Mammary epithelial cell (primary cell): Measurements from ENCODE around the gene SVOPL.

Experiments
- EZH2 ChIP-seq: IDR thresholded peaks from 2 replicates; pipeline ENCODE4 v1.6.1; 2012; ENCODE audit warnings: low read length, inconsistent platforms, borderline replicate concordance
- TF ChIP-seq, protein P1 (sequence below), 2 donors: IDR thresholded peaks in 1 of 2; conservative IDR thresholded peaks in 1 of 2; 2 replicates each; pipeline ENCODE4 v1.5.1; 2011 to 2012; ENCODE audit warnings: inconsistent platforms in 2 of 2, low read length in 2 of 2, mild to moderate bottlenecking in 2 of 2, control low read depth in 1 of 2, low read depth in 1 of 2; ENCODE audit not compliant: insufficient read depth in 1 of 2; ENCODE audit errors: extremely low read depth in 1 of 2

DNA sequence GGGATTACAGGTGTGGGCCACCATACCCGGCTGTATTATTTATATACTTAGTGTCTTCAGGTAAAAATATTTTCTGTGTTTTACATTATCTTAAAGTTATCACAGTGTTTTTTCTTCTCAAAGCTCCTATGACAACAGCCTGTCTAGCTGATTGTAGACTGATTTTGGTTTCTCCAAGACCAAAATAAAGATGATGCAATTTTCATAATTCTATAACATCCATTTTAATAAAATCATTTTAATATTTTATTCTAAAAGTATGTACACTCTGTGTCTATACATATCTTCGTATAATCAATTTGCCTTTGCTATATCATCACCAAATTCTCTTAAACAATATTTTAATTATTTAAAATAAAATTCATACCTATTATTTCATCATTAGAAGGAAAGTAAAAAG is 132.5 kb downstream of the SVOPL start:
- TF ChIP-seq, protein P1, sequence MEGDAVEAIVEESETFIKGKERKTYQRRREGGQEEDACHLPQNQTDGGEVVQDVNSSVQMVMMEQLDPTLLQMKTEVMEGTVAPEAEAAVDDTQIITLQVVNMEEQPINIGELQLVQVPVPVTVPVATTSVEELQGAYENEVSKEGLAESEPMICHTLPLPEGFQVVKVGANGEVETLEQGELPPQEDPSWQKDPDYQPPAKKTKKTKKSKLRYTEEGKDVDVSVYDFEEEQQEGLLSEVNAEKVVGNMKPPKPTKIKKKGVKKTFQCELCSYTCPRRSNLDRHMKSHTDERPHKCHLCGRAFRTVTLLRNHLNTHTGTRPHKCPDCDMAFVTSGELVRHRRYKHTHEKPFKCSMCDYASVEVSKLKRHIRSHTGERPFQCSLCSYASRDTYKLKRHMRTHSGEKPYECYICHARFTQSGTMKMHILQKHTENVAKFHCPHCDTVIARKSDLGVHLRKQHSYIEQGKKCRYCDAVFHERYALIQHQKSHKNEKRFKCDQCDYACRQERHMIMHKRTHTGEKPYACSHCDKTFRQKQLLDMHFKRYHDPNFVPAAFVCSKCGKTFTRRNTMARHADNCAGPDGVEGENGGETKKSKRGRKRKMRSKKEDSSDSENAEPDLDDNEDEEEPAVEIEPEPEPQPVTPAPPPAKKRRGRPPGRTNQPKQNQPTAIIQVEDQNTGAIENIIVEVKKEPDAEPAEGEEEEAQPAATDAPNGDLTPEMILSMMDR (conservative IDR thresholded peaks at IDR 0.05 in 1 of 2, IDR thresholded peaks at IDR 0.05 in 1 of 2; ENCODE audit: extremely low read depth in 1 of 2, insufficient read depth in 1 of 2, low read depth in 1 of 2, low read length in 2 of 2), result no peak
- no peak for TF ChIP-seq EZH2
